ENCODE measurements around the gene WIZ. TPM values are rescaled to one million over a fixed set of nuclear protein-coding genes. Genes with fewer than 3 reads are reported as not detected.
A peak's percentile ranks its signal among the peaks of the same experiment; 100 is the strongest.

Gene WIZ
- polyA plus RNA-seq, 3 donors: 32.6 to 43.1 (median 42.2) TPM

DNA sequence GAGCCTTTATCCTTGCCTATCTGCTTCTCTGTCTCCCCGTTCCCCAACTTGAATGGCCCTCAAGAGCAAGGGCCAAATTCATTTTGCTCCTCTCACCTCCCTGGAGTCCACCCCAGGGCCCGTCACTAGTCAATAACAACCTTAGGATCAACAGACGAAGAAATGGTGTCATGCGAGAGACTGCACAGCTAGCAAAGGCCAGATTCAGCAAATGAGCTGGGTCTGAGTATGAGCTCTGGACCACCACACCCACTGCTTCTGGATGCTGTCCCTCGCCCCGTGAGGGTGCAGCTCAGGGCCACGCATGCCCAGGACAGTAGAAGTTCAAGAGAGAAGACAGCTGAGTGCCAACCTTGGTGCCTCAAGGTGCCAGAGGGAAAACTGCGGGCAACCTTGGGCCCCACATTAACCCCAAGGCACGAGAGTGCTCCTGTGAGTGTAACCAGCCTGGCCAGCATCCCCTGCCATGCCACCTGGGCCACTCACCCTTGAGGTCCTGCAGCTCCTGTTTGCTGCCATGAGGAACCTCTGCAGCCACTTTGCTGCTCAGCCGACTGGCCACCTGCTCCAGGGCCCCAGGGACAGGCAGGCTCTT, 19.1 kb downstream of the WIZ start:
- no peak for DNase-seq

DNA sequence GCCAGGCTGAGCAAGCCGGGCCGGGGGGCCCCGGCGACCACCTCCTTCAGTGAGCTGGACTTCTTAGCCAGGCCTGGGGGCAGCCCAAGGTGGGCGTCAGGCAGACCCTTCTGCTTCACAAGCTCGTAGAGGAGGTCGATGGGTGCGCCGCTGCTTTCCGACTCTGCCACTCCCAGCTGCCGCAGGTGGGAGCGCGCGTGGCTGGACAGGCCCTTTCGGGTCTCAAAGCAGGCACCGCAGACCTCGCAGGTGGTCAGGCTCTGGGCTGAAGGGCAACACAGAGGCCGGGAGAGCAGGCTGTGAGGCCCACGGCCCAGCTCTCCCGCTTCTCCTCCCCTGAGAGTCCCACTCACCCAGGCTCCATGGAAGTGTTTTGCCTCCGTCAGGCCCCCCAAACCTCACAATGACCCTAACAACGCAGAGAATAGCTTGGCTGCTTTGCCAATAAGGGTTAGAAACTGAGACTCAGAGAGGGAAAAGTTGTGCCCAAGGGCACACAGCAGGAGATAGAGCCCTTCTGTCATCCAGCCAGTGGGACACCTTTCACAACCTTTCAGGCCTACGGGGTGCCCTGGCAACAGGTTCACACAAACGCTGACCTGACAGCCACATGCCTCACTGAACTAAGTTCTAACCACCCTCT, 19.8 kb downstream of the WIZ start:
- DNase-seq: no peak

DNA sequence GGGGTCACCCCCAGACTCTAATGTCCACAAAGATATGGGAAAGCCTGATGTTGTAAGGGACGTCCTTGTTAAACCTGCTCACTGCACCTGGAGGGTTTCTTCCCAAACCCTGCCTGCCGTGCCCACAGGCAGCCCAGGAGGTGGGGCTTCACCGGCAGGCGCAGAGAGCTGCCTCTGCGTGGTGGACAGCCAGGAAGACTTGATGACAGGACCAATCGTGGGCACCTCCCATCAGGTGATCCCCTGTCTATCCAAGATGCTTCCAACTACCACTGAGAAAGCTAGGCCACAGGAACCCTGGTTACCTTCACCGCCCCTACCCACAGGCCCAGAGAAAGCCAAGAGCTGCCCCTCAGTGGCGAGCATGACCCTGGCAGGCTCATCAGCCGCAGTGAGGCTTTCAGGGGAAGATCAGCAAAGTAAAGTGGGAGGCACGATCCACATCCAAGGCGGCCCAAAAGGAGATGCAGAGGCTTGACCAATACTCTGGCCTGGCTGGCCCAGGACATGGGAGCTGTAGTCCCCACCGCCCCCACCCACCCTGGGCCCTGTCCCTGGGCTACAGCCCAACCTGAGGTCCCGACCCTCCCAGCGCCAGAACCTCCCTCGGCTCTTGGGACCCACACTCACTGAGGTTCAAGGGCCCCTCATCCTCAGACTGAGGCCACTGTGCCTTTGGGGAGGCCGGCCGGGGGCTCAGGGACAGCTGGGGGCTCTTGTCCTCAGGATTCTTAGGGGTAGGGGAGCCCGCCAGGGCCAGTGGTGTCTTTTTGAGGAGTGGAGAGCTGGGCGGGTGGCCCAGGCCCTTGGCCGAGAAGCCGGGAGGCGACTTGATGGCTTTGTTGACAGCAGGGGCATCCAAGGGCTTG, 20.6 kb downstream of the WIZ start:
- DNase-seq: no peak

DNA sequence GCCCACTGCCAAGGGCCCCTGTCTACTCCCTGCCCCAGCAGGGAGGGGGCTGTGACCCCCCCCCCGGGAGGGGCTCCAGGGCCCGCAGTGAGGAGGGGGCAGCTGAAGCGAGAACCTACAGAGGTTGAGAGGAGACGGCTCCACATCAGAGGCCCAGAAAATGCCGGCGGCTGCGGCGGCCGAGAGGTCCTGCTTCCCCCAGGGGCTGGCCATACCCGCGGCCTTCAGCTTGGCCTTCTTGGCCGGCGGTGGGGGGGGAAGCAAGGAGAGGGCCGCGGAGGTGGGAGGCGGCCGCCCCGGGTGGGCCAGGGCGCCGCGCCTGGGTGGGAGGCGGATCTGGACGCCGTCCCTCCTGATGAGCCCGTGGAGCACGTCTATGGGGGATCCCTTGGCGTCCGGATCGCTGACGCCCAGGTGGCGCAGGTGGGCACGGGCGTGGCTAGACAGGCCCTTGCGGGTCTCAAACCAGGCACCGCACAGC, 21.7 kb downstream of the WIZ start:
- DNase-seq: no peak

DNA sequence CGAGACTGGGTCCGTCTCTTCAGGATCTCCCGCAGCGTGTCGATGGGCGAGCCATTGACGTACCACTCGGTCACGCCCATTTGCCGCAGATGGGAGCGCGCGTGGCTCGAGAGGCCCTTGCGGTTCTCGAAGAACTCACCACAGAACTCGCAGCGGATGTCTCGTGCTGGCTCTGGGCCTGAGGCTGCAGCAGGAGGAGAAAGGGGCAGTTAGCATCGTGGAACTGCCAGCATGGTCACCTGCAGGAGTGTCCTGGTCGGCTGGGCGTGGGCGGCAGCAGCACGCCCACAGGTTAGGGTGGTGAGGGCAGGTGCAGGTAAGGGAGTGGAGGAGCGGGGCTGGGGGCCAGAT, 22.4 kb downstream of the WIZ start:
- DNase-seq: no peak

DNA sequence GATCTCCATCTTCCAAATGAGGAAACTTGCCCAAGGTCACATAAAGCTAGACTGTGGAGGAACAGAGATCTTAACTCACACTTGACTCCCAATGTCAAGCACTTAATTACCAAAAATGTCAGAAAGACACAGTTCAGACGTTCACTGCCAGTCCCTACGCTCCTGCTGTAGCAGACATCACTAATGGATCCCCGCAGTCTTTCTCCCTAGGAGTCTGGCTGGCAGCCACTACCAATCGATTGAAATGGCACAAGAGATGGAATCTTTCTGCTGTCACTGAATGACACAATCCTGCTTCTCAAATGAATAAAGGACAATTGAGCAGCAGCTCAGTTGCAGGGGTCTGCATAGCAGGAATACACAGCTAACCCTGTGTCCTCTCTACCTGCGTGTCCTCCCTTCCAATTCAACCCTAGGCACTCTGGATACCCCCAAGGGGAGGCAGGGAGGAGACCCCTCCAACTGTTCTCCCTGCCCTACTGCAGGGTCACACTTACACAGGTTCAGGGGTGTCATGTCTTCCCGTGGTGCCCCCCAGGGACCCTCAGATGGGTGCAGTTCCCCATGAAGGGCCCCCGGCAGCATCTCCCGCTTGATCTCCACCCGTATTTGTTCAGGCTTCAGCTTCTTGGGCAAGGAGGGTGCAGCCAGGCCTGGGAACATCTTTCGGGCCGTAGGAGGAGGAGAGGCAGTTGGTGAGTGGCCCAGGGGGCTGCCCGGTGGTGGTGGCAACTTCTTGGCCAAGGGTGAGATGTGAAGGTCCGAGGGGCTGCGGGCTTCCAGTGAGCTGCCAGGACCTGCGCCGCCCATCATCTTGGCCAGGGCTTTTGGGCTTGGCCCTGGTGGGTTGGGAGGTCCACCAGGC, 23.0 kb downstream of the WIZ start:
- no peak for DNase-seq

GRCh38 chr19:15425321-15425950, 24.3 kb downstream of the WIZ start:
- DNase-seq: no peak

GRCh38 chr19:15424692-15425272, 25.0 kb downstream of the WIZ start:
- DNase-seq: no peak

GRCh38 chr19:15424121-15424520, 25.6 kb downstream of the WIZ start:
- DNase-seq: no peak

DNA sequence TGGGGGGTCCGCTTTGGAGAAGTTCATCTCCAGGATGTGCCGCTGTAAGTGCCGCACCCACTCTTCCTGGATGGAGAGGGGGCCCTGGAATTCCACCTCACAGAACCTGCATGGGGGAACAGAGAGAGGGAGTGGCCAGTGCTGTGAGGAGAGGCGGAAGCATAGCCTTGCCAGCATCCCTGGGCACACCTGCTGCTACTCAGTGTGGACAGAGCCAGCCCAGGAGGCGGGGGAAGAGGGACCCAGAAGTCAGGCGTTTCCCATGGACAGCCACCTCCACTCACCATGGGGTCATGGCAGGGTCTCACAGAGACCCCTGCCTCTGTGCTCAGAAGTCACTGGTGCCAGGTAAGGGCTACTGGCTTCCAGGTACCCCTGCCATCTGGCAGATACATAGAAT, 26.6 kb downstream of the WIZ start:
- DNase-seq: no peak

- no peak for DNase-seq
These were observed 27.3 kb downstream of the WIZ start for GRCh38 chr19:15422296-15423075.

DNA sequence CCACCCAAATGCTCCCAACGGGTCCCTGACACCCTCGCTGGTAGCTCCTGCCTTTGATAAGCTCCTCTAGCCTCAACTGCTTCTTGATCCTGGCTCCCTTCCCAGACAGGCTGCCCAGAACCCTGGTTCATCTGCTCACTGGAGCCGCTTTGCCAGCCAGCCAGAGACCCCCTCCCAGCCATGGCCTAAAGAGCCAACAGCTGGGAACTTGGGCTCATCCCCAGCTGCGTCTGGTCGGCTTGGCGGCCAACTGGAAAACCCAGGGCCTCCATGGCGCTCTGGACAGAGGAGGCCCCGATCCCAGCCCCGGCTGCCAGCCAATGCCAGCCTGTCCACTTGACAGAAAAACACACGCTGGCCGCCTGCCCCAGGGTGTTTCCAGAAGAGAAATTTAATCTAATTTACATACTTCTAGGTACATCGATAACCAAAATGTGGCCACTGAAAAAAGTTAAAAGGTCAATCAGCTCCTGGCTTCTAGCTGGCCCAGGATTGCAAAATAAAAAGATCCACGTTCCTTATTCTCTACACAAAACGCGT, 28.0 kb downstream of the WIZ start:
- DNase-seq: no peak

DNA sequence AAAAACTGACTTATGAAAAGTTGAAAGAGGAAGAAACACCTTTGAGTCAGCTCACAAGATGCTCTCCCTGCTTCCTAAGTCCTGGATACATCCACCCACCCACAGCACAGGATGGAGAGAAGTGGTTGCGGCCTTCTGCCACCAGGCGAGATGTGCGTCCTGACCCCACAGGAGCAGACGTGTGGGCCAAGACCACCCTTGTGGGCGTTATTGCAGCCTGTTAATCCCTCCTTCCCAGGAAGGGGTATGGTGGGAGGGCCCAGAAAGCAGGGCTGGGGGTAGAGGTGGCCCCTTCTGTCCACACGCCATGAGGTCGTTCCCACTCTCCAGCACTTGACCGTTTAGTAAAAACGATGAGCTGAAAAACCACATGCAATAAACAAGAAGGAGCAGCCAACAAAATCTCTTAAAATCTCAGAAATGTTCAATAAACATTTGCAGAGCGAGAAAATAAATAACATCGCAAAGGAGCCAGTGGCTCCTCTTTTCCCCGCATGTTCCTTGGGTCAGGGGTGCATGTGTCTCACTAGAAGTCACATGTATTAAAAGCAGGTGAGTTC, 28.5 kb downstream of the WIZ start:
- no peak for DNase-seq

GRCh38 chr19:15419413-15420025, 30.2 kb downstream of the WIZ start:
- no peak for DNase-seq

DNA sequence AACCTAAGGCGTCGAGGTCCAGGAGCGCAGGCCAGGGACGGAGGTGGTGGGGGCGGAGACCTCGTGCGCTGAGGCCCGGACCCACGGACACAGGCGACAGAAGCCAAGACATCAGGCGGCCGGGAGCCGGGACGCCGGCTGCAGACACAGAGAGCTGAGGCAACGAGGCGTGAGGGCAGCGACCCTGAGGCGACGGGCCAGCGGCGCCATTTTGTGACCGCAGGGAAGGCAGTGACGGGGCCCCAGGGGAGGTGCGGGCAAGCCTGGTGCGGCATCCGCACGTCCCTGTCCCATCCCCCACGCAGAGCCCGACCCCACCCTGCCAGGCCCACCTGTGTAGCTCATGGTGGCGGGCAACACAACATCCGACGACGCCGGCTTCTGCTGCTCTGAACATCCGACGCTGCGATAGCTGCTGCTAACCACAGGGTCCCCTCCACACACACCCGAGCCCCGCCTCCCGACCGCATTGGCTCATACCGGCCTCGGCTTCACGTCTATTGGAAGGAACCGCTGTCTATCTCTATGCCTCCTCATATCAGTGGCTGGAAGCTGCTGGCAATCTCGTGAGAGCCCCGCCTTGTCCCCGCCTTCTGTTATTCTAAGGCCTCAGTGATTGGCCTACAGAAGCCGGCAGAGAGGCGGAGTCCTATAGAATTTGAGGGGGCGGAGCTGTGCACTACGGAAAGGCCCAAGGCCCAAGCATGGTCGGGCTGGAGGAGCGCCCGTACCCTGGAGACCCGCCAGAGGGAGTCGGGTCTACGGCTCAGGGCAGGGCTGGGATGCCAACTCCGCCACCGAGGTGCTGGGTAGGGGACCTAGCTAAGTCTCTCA, 31.0 kb downstream of the WIZ start, which contains the start of gene AKAP8L:
Gene AKAP8L (minus strand): TSS at position 410 of the 834 bp plus-strand sequence. CDS start 65 bp downstream, at position 345.
- DNase-seq: peak; percentile 100

- DNase-seq: peak; percentile 29
These were observed 31.6 kb downstream of the WIZ start for GRCh38 chr19:15418231-15418578.

DNA sequence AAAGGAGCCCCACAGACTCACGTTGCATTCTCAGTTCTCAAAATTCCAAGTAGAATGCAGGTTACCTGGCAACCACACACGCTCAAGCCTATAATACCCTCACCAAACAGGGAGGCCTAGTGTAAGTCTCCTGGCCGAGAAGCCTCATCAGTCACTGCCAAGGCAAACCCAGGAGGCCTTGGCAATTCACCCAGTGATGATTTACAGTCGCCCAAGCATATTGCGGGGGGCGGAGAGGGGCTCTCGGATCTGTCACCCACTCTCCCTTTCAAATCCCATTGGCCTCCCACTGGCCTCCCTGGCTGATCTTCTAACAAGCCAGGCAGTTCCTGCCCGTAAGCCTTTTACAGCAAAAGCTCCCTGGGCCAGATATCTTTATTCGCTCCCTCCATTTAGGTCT, 32.1 kb downstream of the WIZ start:
- DNase-seq: no peak

GRCh38 chr19:15412832-15413231, 36.9 kb downstream of the WIZ start:
- DNase-seq: no peak

Data from renal pelvis (tissue), 4 donors.